ENCODE measurements around the gene SRSF6. TPM values are rescaled to one million over a fixed set of nuclear protein-coding genes. Genes with fewer than 3 reads are reported as not detected.

Gene SRSF6
- 50.6 and 59.8 TPM in 2 replicates for total RNA-seq

GRCh38 chr20:43457640-43458421 is at the start of gene SRSF6:
Gene SRSF6 (plus strand): TSS chr20:43457896. CDS start chr20:43458034, 138 bp downstream.

GRCh38 chr20:43507150-43508080 is 49.7 kb downstream of the SRSF6 start, which contains the start of gene L3MBTL1:
Gene L3MBTL1 (plus strand): TSS chr20:43507697. CDS start chr20:43513504, 5,807 bp downstream.

Other genes starting within 250 kb of the SRSF6 start
- gene L3MBTL1, start 49.8 kb downstream of the SRSF6 start, total RNA-seq: 6.5 and 10.4 TPM in 2 replicates
- gene SGK2, start 101.1 kb downstream of the SRSF6 start, total RNA-seq: 0.83 TPM in 1 of 2 replicates, not detected in the other
- 42.8 and 49.1 TPM in 2 replicates for gene IFT52, start 133.0 kb downstream of the SRSF6 start, total RNA-seq
- 0.66 and 7.0 TPM in 2 replicates for gene MYBL2, start 209.2 kb downstream of the SRSF6 start, total RNA-seq